SK-N-SH treated with all-trans-retinoic acid at 6 μM for 48 hours (cell line): ENCODE measurements around the gene DRP2.
"Not testable (repeated sequence)": the region's sequence is repeated elsewhere in the genome, so short reads cannot be mapped to it uniquely, and the experiment has no call there.

Experiments used
- ATAC-seq: fragments of 200-7000 bp; cut with Tn5 transposase; 3 replicates; pipeline ENCODE4 v1.9.1; 2020; ENCODE audit warnings: mild to moderate bottlenecking, moderate library complexity
- ARNTL ChIP-seq: fragments of 450-650 bp; formaldehyde crosslinking; IDR thresholded peaks from 2 replicates; pipeline ENCODE4 v1.5.0; 2020; ENCODE audit warnings: low read depth, mild to moderate bottlenecking, moderate library complexity, borderline replicate concordance
- BACH2 ChIP-seq: fragments of 250-450 bp; sonication (Bioruptor Pico); IDR thresholded peaks from 2 replicates; pipeline ENCODE4 v1.9.0; 2021; ENCODE audit warnings: mild to moderate bottlenecking, borderline replicate concordance
- CREB5 ChIP-seq: fragments of 250-450 bp; sonication (Bioruptor Pico); IDR thresholded peaks from 2 replicates; pipeline ENCODE4 v1.5.1; 2020; ENCODE audit warnings: low read depth, mild to moderate bottlenecking, moderate library complexity
- CSDC2 ChIP-seq: fragments of 250-450 bp; sonication (Bioruptor Pico); IDR thresholded peaks from 2 replicates; pipeline ENCODE4 v1.5.0; 2020; ENCODE audit warnings: mild to moderate bottlenecking, moderate library complexity
- ESRRG ChIP-seq: fragments of 250-450 bp; sonication (Bioruptor Pico); IDR thresholded peaks from 2 replicates; pipeline ENCODE4 v1.6.1; 2021; ENCODE audit warnings: mild to moderate bottlenecking
- GLIS3 ChIP-seq: fragments of 250-450 bp; sonication (Bioruptor Pico); IDR thresholded peaks from 2 replicates; pipeline ENCODE4 v1.5.0; 2020; ENCODE audit warnings: mild to moderate bottlenecking, moderate library complexity
- ISL1 ChIP-seq: fragments of 250-450 bp; sonication (Bioruptor Pico); IDR thresholded peaks from 2 replicates; pipeline ENCODE4 v2.1.2; 2022; ENCODE audit warnings: mild to moderate bottlenecking, moderate library complexity
- OSR1 ChIP-seq: fragments of 250-450 bp; sonication (Bioruptor Pico); IDR thresholded peaks from 2 replicates; pipeline ENCODE4 v1.8.0; 2022; ENCODE audit warnings: moderate library complexity, mild to moderate bottlenecking, inconsistent platforms
- PATZ1 ChIP-seq: fragments of 250-450 bp; sonication (Bioruptor Pico); IDR thresholded peaks from 2 replicates; pipeline ENCODE4 v1.8.0; 2020; ENCODE audit warnings: mild to moderate bottlenecking, moderate library complexity, borderline replicate concordance
- PPARA ChIP-seq: fragments of 250-450 bp; sonication (Bioruptor Pico); IDR thresholded peaks from 2 replicates; pipeline ENCODE4 v1.5.0; 2020; ENCODE audit warnings: mild to moderate bottlenecking, borderline replicate concordance
- RARB ChIP-seq: fragments of 250-450 bp; sonication (Bioruptor Pico); IDR thresholded peaks from 2 replicates; pipeline ENCODE4 v1.8.0; 2021; ENCODE audit warnings: mild to moderate bottlenecking, moderate library complexity
- SNAI2 ChIP-seq: fragments of 250-450 bp; sonication (Bioruptor Pico); IDR thresholded peaks from 2 replicates; pipeline ENCODE4 v1.5.0; 2020; ENCODE audit warnings: mild to moderate bottlenecking, moderate library complexity
- TCF4 ChIP-seq: fragments of 250-450 bp; sonication (Bioruptor Pico); IDR thresholded peaks from 2 replicates; pipeline ENCODE4 v1.8.0; 2021; ENCODE audit warnings: mild to moderate bottlenecking, moderate library complexity, borderline replicate concordance
- TOX ChIP-seq: fragments of 250-450 bp; sonication (Bioruptor Pico); IDR thresholded peaks from 2 replicates; pipeline ENCODE4 v1.8.0; 2021; ENCODE audit warnings: mild to moderate bottlenecking, moderate library complexity, borderline replicate concordance
- TSHZ2 ChIP-seq: fragments of 250-450 bp; sonication (Bioruptor Pico); IDR thresholded peaks from 2 replicates; pipeline ENCODE4 v1.5.0; 2020; ENCODE audit warnings: mild to moderate bottlenecking, moderate library complexity
- ZC3H10 ChIP-seq: fragments of 250-450 bp; sonication (Bioruptor Pico); IDR thresholded peaks from 2 replicates; pipeline ENCODE4 v1.5.1; 2021; ENCODE audit warnings: mild to moderate bottlenecking, moderate library complexity
- ZFP3 ChIP-seq: fragments of 250-450 bp; sonication (Bioruptor Pico); IDR thresholded peaks from 2 replicates; pipeline ENCODE4 v1.5.0; 2020; ENCODE audit warnings: mild to moderate bottlenecking, moderate library complexity
- ZFP30 ChIP-seq: fragments of 450-650 bp; formaldehyde crosslinking; IDR thresholded peaks from 2 replicates; pipeline ENCODE4 v1.5.0; 2022; ENCODE audit warnings: mild to moderate bottlenecking, moderate library complexity
- ZNF565 ChIP-seq: fragments of 450-650 bp; formaldehyde crosslinking; conservative IDR thresholded peaks from 2 replicates; pipeline ENCODE4 v1.5.0; 2020; ENCODE audit warnings: low read depth, mild to moderate bottlenecking, moderate library complexity
- ZNF70 ChIP-seq: fragments of 450-650 bp; formaldehyde crosslinking; IDR thresholded peaks from 2 replicates; pipeline ENCODE4 v1.5.0; 2020; ENCODE audit warnings: mild to moderate bottlenecking, moderate library complexity
- ZNF8 ChIP-seq: fragments of 450-650 bp; formaldehyde crosslinking; IDR thresholded peaks from 2 replicates; pipeline ENCODE4 v1.5.0; 2020; ENCODE audit warnings: mild to moderate bottlenecking, moderate library complexity
- TF ChIP-seq, protein P1 (sequence below): fragments of 250-450 bp; sonication (Bioruptor Pico); IDR thresholded peaks from 2 replicates; pipeline ENCODE4 v1.8.0; 2021; ENCODE audit warnings: low read depth, mild to moderate bottlenecking, moderate library complexity, borderline replicate concordance

DRP2 gene

DNA sequence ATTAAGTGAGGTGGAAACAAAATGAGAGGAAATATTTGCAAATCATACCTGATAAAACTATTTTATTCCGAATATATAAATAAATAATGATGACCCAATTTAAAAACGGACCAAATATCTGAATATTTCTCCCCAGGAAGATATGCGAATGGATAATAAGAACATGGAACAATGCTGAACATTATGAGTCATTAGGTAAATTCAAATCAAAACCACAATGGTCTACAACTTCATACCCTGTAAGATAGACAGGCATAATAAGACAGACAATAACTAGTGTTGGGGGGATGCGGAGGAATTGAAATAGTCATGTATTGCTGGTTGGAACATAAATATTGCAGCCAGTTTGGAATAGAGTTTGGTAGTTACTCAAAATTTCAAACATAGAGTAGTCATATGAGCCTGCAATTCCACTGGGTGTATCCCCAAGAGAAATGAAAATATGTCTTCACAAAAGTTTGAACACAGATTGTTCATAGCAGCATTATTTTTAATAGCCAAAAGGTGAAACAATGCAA, 47.6 kb upstream of the DRP2 start (continued):
- TF ChIP-seq PATZ1 (CRISPR knock-in tag), result no peak
- TF ChIP-seq ZFP3 (CRISPR knock-in tag), result no peak
- no peak for TF ChIP-seq TCF4 (CRISPR knock-in tag)
- TF ChIP-seq OSR1, result no peak
- TF ChIP-seq ZFP30 (CRISPR knock-in tag), result no peak

DNA sequence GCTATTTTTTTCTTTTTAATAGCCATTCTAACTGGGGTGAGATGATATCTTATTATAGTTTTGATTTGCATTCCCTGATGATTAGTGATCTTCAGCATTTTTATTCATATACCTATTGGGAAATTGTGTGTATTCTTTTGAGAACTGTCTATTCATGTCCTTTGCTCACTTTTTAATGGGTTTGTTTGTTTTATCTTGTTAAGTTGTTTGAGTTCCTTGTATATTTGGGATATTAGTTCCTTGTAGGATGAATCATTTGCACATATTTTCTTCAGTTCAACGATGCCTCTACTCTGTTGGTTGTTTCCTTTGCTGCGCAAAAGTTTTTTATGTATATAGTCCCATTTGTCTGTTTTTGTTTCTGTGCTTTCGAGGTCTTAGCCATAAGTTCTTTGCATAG, 43.1 kb upstream of the DRP2 start:
- TF ChIP-seq CREB5 (CRISPR knock-in tag), result no peak
- no peak for TF ChIP-seq ZNF70 (CRISPR knock-in tag)
- TF ChIP-seq, protein P1, sequence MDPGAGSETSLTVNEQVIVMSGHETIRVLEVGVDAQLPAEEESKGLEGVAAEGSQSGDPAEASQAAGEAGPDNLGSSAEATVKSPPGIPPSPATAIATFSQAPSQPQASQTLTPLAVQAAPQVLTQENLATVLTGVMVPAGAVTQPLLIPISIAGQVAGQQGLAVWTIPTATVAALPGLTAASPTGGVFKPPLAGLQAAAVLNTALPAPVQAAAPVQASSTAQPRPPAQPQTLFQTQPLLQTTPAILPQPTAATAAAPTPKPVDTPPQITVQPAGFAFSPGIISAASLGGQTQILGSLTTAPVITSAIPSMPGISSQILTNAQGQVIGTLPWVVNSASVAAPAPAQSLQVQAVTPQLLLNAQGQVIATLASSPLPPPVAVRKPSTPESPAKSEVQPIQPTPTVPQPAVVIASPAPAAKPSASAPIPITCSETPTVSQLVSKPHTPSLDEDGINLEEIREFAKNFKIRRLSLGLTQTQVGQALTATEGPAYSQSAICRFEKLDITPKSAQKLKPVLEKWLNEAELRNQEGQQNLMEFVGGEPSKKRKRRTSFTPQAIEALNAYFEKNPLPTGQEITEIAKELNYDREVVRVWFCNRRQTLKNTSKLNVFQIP (CRISPR knock-in tag), result no peak
- no peak for TF ChIP-seq TOX (CRISPR knock-in tag)
- TF ChIP-seq TSHZ2 (CRISPR knock-in tag), result no peak
- no peak for TF ChIP-seq ZNF8 (CRISPR knock-in tag)
- no peak for TF ChIP-seq TCF4 (CRISPR knock-in tag)
- no peak for TF ChIP-seq SNAI2 (CRISPR knock-in tag)
- no peak for TF ChIP-seq ARNTL (CRISPR knock-in tag)
- no peak for TF ChIP-seq ESRRG (CRISPR knock-in tag)
- no peak for TF ChIP-seq ZFP3 (CRISPR knock-in tag)
- TF ChIP-seq ZFP30 (CRISPR knock-in tag), result no peak
- TF ChIP-seq GLIS3 (CRISPR knock-in tag), result no peak
- no peak for TF ChIP-seq RARB (CRISPR knock-in tag)
- no peak for TF ChIP-seq ISL1
- TF ChIP-seq PPARA (CRISPR knock-in tag), result no peak
- TF ChIP-seq ZC3H10, result no peak
- no peak for TF ChIP-seq BACH2 (CRISPR knock-in tag)
- TF ChIP-seq CSDC2, result no peak
- TF ChIP-seq ZNF565 (CRISPR knock-in tag), result no peak
- no peak for ATAC-seq

- ATAC-seq, result not testable (repeated sequence)
Observed at GRCh38 chrX:101184876-101185275, 34.7 kb upstream of the DRP2 start.

GRCh38 chrX:101187961-101188360, 31.6 kb upstream of the DRP2 start:
- ATAC-seq, result not testable (repeated sequence)

More at GRCh38 chrX:101184876-101185275, 34.7 kb upstream of the DRP2 start:
- 0 out of 2 replicates have a peak, but pooled peaks have one; percentile 12 for TF ChIP-seq ISL1
- TF ChIP-seq, all 23 proteins: peak for 1; not testable (repeated sequence) for 22
